ENCODE results near the gene ZNF350. TPM values are rescaled to one million over a fixed set of nuclear protein-coding genes. Genes with fewer than 3 reads are reported as not detected.

Gene ZNF350
- 7.0 and 8.9 TPM in 2 replicates for total RNA-seq (2022)
- Bru-seq, nascent RNA: percentile 81 among the genes with signal in this experiment
- percentile 69 among the genes with signal in this experiment for BruChase-seq, experiment 1, labeled RNA remaining after a 6-hour chase
- BruChase-seq, experiment 2, labeled RNA remaining after a 2-hour chase: percentile 72 among the genes with signal in this experiment
- long read RNA-seq, transcript ZNF350-201 (5 exons, 2,338 nt): major isoform, 18 of 26 reads
- long read RNA-seq, partial matches to known transcripts: 0 of 26 reads
- long read RNA-seq, other reads (novel, unspliced or antisense): 8 of 26 reads

DNA sequence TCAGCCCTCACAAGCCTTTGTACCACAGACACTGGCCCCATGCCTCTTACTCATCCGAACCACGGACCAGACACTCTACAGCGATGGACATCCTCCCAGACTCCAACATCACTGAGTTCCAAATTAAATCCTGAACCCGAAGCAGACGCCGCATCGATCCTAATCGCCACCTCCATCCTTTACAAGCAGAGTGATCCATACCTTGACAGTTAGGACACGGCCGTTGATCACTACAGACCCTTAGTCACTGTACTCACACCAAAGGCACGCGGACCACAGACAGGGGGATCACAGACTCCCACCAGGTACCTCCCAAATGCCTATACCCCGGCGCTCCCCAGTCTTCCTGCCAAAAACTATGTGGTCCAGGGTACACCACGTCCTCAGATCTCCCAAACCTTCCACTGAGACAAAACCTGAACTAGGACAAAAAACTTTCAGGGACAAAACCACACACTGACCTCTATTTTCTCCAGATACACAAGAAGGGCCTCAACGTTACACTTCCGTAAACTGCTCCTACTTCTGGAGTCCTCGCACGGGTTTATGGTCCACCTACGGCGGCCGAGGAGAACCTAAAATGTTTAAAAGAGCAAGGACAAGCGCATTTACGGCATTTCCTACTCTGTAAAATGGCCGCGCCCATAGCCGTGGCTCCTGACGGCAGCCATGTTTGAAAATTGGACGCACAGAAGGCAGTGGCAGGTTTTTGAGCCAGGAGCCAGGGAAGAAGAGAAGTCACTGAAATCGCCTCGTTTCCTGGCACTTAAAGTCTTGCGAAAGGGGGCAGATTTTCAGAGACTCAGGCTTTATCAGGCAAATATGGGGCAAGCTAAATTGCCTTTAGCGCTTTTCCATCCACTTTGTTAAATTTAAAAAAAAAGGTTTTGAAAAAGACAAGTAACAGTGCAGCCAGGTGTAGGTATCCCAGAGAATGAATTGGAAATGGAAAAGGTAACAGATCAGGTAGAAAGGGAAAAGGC, at the start of gene ZNF350:
Gene ZNF350 (minus strand): TSS at position 532 of the 983 bp plus-strand sequence. CDS start 12,480 bp downstream, outside the sequence.
- H3K4me3 Mint-ChIP-seq (ENCODE audit: unreplicated experiment): peak within 1 kb of the TSS; percentile 88

DNA sequence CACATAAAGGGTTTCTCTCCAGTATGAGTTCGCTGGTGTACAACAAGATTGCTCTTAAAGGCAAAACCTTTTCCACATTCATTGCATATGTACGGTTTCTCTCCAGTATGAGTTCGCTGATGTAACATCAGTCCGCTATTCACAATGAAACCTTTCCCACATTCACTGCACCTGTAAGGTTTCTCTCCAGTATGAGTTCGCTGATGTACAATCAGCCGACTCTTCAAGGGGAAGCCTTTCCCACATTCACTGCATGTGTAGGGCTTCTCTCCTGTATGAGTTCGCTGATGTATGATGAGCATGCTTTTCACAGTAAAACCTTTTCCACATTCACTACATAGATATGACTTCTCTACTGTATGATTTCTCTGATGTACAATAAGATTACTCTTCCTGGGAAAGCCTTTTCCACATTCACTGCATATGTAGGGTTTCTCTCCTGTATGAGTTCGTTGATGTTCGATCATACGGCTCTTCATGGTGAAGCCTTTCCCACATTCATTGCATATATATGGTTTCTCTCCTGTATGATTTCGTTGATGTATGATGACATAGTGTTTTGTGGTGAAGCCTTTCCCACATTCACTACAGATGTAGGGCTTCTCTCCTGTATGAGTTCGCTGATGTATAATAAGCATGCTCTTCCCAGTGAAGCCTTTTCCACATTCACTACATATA, 47.5 kb upstream of the ZNF350 start:
- peaks cover 27% of the 10 kb centered on the region for H3K9me3 Mint-ChIP-seq (ENCODE audit: unreplicated experiment)
- no peaks in the 10 kb centered on the region for H3K4me1 Mint-ChIP-seq (ENCODE audit: insufficient read depth, unreplicated experiment)
- H3K36me3 Mint-ChIP-seq (ENCODE audit: insufficient read depth, unreplicated experiment): peaks cover 68% of the 10 kb centered on the region
- no TSS peak for BruUV-seq (replicated peaks)
- H3K27ac Mint-ChIP-seq (ENCODE audit: low read depth, unreplicated experiment): no peak overlapping the region
- CTCF ChIA-PET: interaction anchor here (0.7 kb wide), 1 partner anchor 1759 kb away, joined by 3 read pairs; no protein-coding TSS in a partner anchor
- no peak overlapping the region for H3K4me3 Mint-ChIP-seq (ENCODE audit: unreplicated experiment)
- TF ChIP-seq, protein P1, sequence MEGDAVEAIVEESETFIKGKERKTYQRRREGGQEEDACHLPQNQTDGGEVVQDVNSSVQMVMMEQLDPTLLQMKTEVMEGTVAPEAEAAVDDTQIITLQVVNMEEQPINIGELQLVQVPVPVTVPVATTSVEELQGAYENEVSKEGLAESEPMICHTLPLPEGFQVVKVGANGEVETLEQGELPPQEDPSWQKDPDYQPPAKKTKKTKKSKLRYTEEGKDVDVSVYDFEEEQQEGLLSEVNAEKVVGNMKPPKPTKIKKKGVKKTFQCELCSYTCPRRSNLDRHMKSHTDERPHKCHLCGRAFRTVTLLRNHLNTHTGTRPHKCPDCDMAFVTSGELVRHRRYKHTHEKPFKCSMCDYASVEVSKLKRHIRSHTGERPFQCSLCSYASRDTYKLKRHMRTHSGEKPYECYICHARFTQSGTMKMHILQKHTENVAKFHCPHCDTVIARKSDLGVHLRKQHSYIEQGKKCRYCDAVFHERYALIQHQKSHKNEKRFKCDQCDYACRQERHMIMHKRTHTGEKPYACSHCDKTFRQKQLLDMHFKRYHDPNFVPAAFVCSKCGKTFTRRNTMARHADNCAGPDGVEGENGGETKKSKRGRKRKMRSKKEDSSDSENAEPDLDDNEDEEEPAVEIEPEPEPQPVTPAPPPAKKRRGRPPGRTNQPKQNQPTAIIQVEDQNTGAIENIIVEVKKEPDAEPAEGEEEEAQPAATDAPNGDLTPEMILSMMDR (IDR thresholded peaks at IDR 0.05; ENCODE audit: unreplicated experiment): no peak
- POLR2A ChIA-PET: no interaction called here
- DNase-seq (ENCODE audit: unreplicated experiment): peak; percentile 5
- no peaks in the 10 kb centered on the region for H3K27me3 Mint-ChIP-seq (ENCODE audit: insufficient read depth, unreplicated experiment)
- intact Hi-C loops (cut with micrococcal nuclease): no loop called here

More for the DNA sequence above, at the start of gene ZNF350:
- Mint-ChIP-seq H3K36me3 (ENCODE audit: insufficient read depth, unreplicated experiment) (peaks cover 22% of the 10 kb centered on the region), H3K27me3 (ENCODE audit: insufficient read depth, unreplicated experiment) (no peaks in the 10 kb centered on the region), H3K27ac (ENCODE audit: low read depth, unreplicated experiment) (peak within 1 kb of the TSS; percentile 96), H3K9me3 (ENCODE audit: unreplicated experiment) (peaks cover 29% of the 10 kb centered on the region), H3K4me1 (ENCODE audit: insufficient read depth, unreplicated experiment) (no peaks in the 10 kb centered on the region)
- intact Hi-C loops (cut with micrococcal nuclease): loop anchor here (1.0 to 2.0 kb wide), 2 partner anchors 60 to 153 kb away; partner anchors contain the start of genes ZNF613 and ZNF616
- TF ChIP-seq, protein P1 (IDR thresholded peaks at IDR 0.05; ENCODE audit: unreplicated experiment): no peak
- ChIA-PET POLR2A (interaction anchor here (0.7 to 1.4 kb wide), 5 partner anchors 19 to 42 kb away, joined by 3 to 7 read pairs (median 4); partner anchors contain the start of genes ZNF614 and ZNF615), CTCF (no interaction called here)
- BruUV-seq (replicated peaks): TSS peak; percentile 65
- peak; percentile 94 for DNase-seq (ENCODE audit: unreplicated experiment)

DNA sequence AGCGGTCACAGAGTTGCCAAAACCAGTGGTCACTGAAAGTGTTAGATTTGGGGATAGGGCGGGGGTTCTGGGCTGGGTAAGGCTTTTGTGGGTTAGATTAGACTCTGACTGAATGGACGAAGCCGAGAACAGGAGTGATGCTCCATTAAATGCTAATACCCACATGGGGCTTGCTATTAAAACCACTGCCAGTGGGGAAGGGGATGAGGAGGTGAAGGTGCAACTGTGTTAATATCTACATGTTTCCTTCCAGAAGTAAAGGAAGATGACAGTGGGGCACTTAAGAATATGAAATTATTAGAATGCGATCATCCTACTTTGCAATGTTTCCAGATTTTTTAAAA, 42.1 kb upstream of the ZNF350 start:
- Mint-ChIP-seq H3K27ac (ENCODE audit: low read depth, unreplicated experiment) (peak overlapping the region; percentile 84), H3K36me3 (ENCODE audit: insufficient read depth, unreplicated experiment) (peaks cover 46% of the 10 kb centered on the region), H3K9me3 (ENCODE audit: unreplicated experiment) (peaks cover 8% of the 10 kb centered on the region), H3K27me3 (ENCODE audit: insufficient read depth, unreplicated experiment) (no peaks in the 10 kb centered on the region), H3K4me3 (ENCODE audit: unreplicated experiment) (peak overlapping the region; percentile 76), H3K4me1 (ENCODE audit: insufficient read depth, unreplicated experiment) (peaks cover 13% of the 10 kb centered on the region)
- TF ChIP-seq, protein P1 (IDR thresholded peaks at IDR 0.05; ENCODE audit: unreplicated experiment): no peak
- CTCF ChIA-PET: no interaction called here
- POLR2A ChIA-PET: interaction anchor here (0.7 to 2.8 kb wide), 11 partner anchors 16 to 161 kb away, joined by 3 to 31 read pairs (median 6); partner anchors contain the start of genes PPP2R1A, ZNF432, ZNF615 and ZNF616
- intact Hi-C loops (cut with micrococcal nuclease): no loop called here
- BruUV-seq (replicated peaks): TSS peak; percentile 70
- DNase-seq (ENCODE audit: unreplicated experiment): no peak

All from MCF 10A (cell line).